ENCODE data around the gene FMO5. TPM values are rescaled to one million over a fixed set of nuclear protein-coding genes. Genes with fewer than 3 reads are reported as not detected.

Gene FMO5
- total RNA-seq, 2 experiments from 2014 or later = 0.41 to 0.67 TPM

GRCh38 chr1:147171399-147172167 is 53.6 kb downstream of the FMO5 start:
- Histone ChIP-seq H3K4me1 (ENCODE audit: insufficient read depth, low read length) (peaks cover 25% of the 10 kb centered on the region), H3K9me3 (ENCODE audit: control insufficient read depth in 1 of 2, insufficient read depth in 1 of 2, low read length in 2 of 2) (no peaks in the 10 kb centered on the region), H3K27ac (ENCODE audit: low read depth in 1 of 2, low read length in 2 of 2) (peak overlapping the region in 1 of 2 donors; percentile 57), H3K36me3 (ENCODE audit: insufficient read depth, low read length) (peaks cover 12% of the 10 kb centered on the region), H3K4me3 (ENCODE audit: low read length) (peak overlapping the region; percentile 89), H3K27me3 (ENCODE audit: control insufficient read depth in 1 of 2, insufficient read depth in 2 of 2, low read length in 2 of 2) (no peaks in the 10 kb centered on the region)
- peak; percentile 21 for ATAC-seq (ENCODE audit: poor library complexity)
- H3K9me3 Mint-ChIP-seq = no peaks in the 10 kb centered on the region
- TF ChIP-seq, protein P1, sequence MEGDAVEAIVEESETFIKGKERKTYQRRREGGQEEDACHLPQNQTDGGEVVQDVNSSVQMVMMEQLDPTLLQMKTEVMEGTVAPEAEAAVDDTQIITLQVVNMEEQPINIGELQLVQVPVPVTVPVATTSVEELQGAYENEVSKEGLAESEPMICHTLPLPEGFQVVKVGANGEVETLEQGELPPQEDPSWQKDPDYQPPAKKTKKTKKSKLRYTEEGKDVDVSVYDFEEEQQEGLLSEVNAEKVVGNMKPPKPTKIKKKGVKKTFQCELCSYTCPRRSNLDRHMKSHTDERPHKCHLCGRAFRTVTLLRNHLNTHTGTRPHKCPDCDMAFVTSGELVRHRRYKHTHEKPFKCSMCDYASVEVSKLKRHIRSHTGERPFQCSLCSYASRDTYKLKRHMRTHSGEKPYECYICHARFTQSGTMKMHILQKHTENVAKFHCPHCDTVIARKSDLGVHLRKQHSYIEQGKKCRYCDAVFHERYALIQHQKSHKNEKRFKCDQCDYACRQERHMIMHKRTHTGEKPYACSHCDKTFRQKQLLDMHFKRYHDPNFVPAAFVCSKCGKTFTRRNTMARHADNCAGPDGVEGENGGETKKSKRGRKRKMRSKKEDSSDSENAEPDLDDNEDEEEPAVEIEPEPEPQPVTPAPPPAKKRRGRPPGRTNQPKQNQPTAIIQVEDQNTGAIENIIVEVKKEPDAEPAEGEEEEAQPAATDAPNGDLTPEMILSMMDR (IDR thresholded peaks at IDR 0.05) = no peak
- peak in 3 of 14 experiments; percentile 3 to 22 (median 15) for DNase-seq
- peak overlapping the region; percentile 97 for H3K4me3 Mint-ChIP-seq
- H3K36me3 Mint-ChIP-seq (ENCODE audit: low read depth) = peaks cover 50% of the 10 kb centered on the region
- POLR2A ChIA-PET = interaction anchor here (0.8 to 3.9 kb wide), 5 partner anchors 9 to 71 kb away, joined by 3 to 49 read pairs (median 4); partner anchors contain the start of genes CHD1L and FMO5
- peaks cover 54% of the 10 kb centered on the region for H3K4me1 Mint-ChIP-seq (ENCODE audit: low read depth)
- intact Hi-C loops (cut with DNase I, micrococcal nuclease) = loop anchor here (1.0 to 5.0 kb wide), 2 partner anchors 56 to 71 kb away; partner anchors contain the start of genes CHD1L (in 2 of the 2) and FMO5 (in 1 of the 2)
- CTCF ChIA-PET = interaction anchor here (0.7 to 4.1 kb wide), 3 partner anchors 9 to 72 kb away, joined by 3 to 33 read pairs (median 31); partner anchors contain the start of gene CHD1L
- no peaks in the 10 kb centered on the region for H3K27me3 Mint-ChIP-seq
- H3K27ac Mint-ChIP-seq = peak overlapping the region; percentile 74

GRCh38 chr1:147169840-147170674 is 55.1 kb downstream of the FMO5 start:
- H3K27me3 Mint-ChIP-seq = no peaks in the 10 kb centered on the region
- TF ChIP-seq, protein P1 (IDR thresholded peaks at IDR 0.05) = no peak
- ChIA-PET POLR2A (interaction anchor here (3.9 kb wide), 1 partner anchor 73 kb away, joined by 49 read pairs; the partner anchor contains the start of gene CHD1L), CTCF (interaction anchor here (0.7 to 4.1 kb wide), 2 partner anchors 12 to 72 kb away, joined by 3 to 31 read pairs; partner anchors contain the start of gene CHD1L)
- Histone ChIP-seq H3K9me3 (ENCODE audit: control insufficient read depth in 1 of 2, insufficient read depth in 1 of 2, low read length in 2 of 2) (no peaks in the 10 kb centered on the region), H3K4me1 (ENCODE audit: insufficient read depth, low read length) (peaks cover 25% of the 10 kb centered on the region), H3K27me3 (ENCODE audit: control insufficient read depth in 1 of 2, insufficient read depth in 2 of 2, low read length in 2 of 2) (no peaks in the 10 kb centered on the region), H3K36me3 (ENCODE audit: insufficient read depth, low read length) (peaks cover 21% of the 10 kb centered on the region), H3K27ac (ENCODE audit: low read depth in 1 of 2, low read length in 2 of 2) (no peak overlapping the region), H3K4me3 (ENCODE audit: low read length) (no peak overlapping the region)
- intact Hi-C loops (cut with DNase I, micrococcal nuclease) = loop anchor here in 1 of 2 experiments (5.0 kb wide), 1 partner anchor 57 kb away; the partner anchor contains the start of gene FMO5
- peaks cover 53% of the 10 kb centered on the region for H3K36me3 Mint-ChIP-seq (ENCODE audit: low read depth)
- ATAC-seq (ENCODE audit: poor library complexity) (no peak), DNase-seq (no peak)
- peak overlapping the region; percentile 97 for H3K4me3 Mint-ChIP-seq
- no peak overlapping the region for H3K27ac Mint-ChIP-seq
- H3K4me1 Mint-ChIP-seq (ENCODE audit: low read depth) = peaks cover 54% of the 10 kb centered on the region
- no peaks in the 10 kb centered on the region for H3K9me3 Mint-ChIP-seq

GRCh38 chr1:147169171-147169570 is 56.0 kb downstream of the FMO5 start:
- H3K4me3 ChIP-seq (ENCODE audit: low read length) = no peak overlapping the region
- no peak overlapping the region for H3K27ac ChIP-seq (ENCODE audit: low read depth in 1 of 2, low read length in 2 of 2)
- TF ChIP-seq, protein P1 (IDR thresholded peaks at IDR 0.05) = no peak
- CTCF ChIA-PET = interaction anchor here (4.1 kb wide), 1 partner anchor 73 kb away, joined by 31 read pairs; the partner anchor contains the start of gene CHD1L
- H3K36me3 Mint-ChIP-seq (ENCODE audit: low read depth) = peaks cover 61% of the 10 kb centered on the region
- H3K36me3 ChIP-seq (ENCODE audit: insufficient read depth, low read length) = peaks cover 25% of the 10 kb centered on the region
- POLR2A ChIA-PET = no interaction called here
- ATAC-seq (ENCODE audit: poor library complexity) = no peak
- H3K27me3 ChIP-seq (ENCODE audit: control insufficient read depth in 1 of 2, insufficient read depth in 2 of 2, low read length in 2 of 2) = no peaks in the 10 kb centered on the region
- H3K9me3 ChIP-seq (ENCODE audit: control insufficient read depth in 1 of 2, insufficient read depth in 1 of 2, low read length in 2 of 2) = no peaks in the 10 kb centered on the region
- H3K4me1 ChIP-seq (ENCODE audit: insufficient read depth, low read length) = peaks cover 25% of the 10 kb centered on the region
- DNase-seq = no peak
- H3K4me1 Mint-ChIP-seq (ENCODE audit: low read depth) = peaks cover 53% of the 10 kb centered on the region
- H3K27me3 Mint-ChIP-seq = no peaks in the 10 kb centered on the region
- intact Hi-C loops (cut with DNase I, micrococcal nuclease) = no loop called here
- H3K27ac Mint-ChIP-seq = no peak overlapping the region
- H3K4me3 Mint-ChIP-seq = no peak overlapping the region
- H3K9me3 Mint-ChIP-seq = no peaks in the 10 kb centered on the region

Data from CD4-positive, alpha-beta T cell (primary cell).